HepG2 (cell line): Measurements from ENCODE around the gene HAX1. TPM values are rescaled to one million over a fixed set of nuclear protein-coding genes. Genes with fewer than 3 reads are reported as not detected.

Experiments used
- ATF1 ChIP-seq: IDR thresholded peaks from 2 replicates; pipeline ENCODE4 v1.6.1; 2016; ENCODE audit warnings: mild to moderate bottlenecking, control low read depth
- ATF6 ChIP-seq: sonication (generic); formaldehyde crosslinking; conservative IDR thresholded peaks from 2 replicates; pipeline ENCODE4 v1.4.0; 2020; ENCODE audit warnings: missing genetic modification reagents
- EP300 ChIP-seq, 3 experiments: sonication (generic) in 1 of 3; formaldehyde crosslinking in 1 of 3; IDR thresholded peaks; 2 replicates each; pipeline versions ENCODE4 v1.5.1 to v1.6.1; 2011 to 2020; ENCODE audit warnings: low read depth in 2 of 3, low read length in 2 of 3, borderline replicate concordance in 1 of 3, improper control_type of control experiment in 1 of 3, mild to moderate bottlenecking in 1 of 3, missing genetic modification reagents in 1 of 3, moderate library complexity in 1 of 3
- HNF4G ChIP-seq, 2 experiments: sonication (generic) in 1 of 2; formaldehyde crosslinking in 1 of 2; IDR thresholded peaks; 2 replicates each; pipeline versions ENCODE4 v1.4.0 to v1.6.1; 2011 to 2020; ENCODE audit warnings: borderline replicate concordance in 2 of 2, low read depth in 2 of 2, mild to moderate bottlenecking in 2 of 2, low read length in 1 of 2, missing genetic modification reagents in 1 of 2, moderate library complexity in 1 of 2
- KDM6A ChIP-seq: IDR thresholded peaks from 2 replicates; pipeline ENCODE4 v1.6.1; 2016; ENCODE audit warnings: low read depth
- MIXL1 ChIP-seq: IDR thresholded peaks from 2 replicates; pipeline ENCODE4 v1.6.1; 2016
- MTERF4 ChIP-seq: sonication (generic); formaldehyde crosslinking; IDR thresholded peaks from 2 replicates; pipeline ENCODE4 v1.8.0; 2023; ENCODE audit warnings: mild to moderate bottlenecking, missing genetic modification reagents
- NFKBIZ ChIP-seq: IDR thresholded peaks from 2 replicates; pipeline ENCODE4 v1.6.1; 2018; ENCODE audit warnings: missing genetic modification reagents, missing compliant biosample characterization
- POGK ChIP-seq: sonication (generic); formaldehyde crosslinking; conservative IDR thresholded peaks from 2 replicates; pipeline ENCODE4 v1.8.0; 2022; ENCODE audit warnings: mild to moderate bottlenecking, moderate library complexity, missing genetic modification reagents
- SIN3B ChIP-seq: fragments of 150-350 bp; IDR thresholded peaks from 2 replicates; pipeline ENCODE4 v1.6.1; 2014; ENCODE audit warnings: low read length
- SOX13 ChIP-seq, 3 experiments: fragments of 450-650 bp in 1 of 3; sonication (generic) in 1 of 3; formaldehyde crosslinking in 1 of 3; IDR thresholded peaks in 2 of 3; conservative IDR thresholded peaks in 1 of 3; 2 replicates each; pipeline versions ENCODE4 v1.5.0 to v1.6.1; 2016 to 2020; ENCODE audit warnings: antibody characterized with exemption in 1 of 3, mild to moderate bottlenecking in 1 of 3, missing compliant biosample characterization in 1 of 3, missing genetic modification reagents in 1 of 3, moderate library complexity in 1 of 3
- SOX5 ChIP-seq: IDR thresholded peaks from 2 replicates; pipeline ENCODE4 v1.6.1; 2016; ENCODE audit warnings: borderline replicate concordance
- YEATS2 ChIP-seq: sonication (generic); formaldehyde crosslinking; IDR thresholded peaks from 2 replicates; pipeline ENCODE4 v1.4.0; 2020; ENCODE audit warnings: missing genetic modification reagents, borderline replicate concordance
- ZNF10 ChIP-seq: sonication (generic); formaldehyde crosslinking; IDR thresholded peaks from 2 replicates; pipeline ENCODE4 v1.4.0; 2020; ENCODE audit warnings: mild to moderate bottlenecking, low read depth, missing genetic modification reagents, borderline replicate concordance
- ZNF670 ChIP-seq: sonication (generic); formaldehyde crosslinking; IDR thresholded peaks from 2 replicates; pipeline ENCODE4 v1.8.0; 2022; ENCODE audit warnings: mild to moderate bottlenecking, missing genetic modification reagents, borderline replicate concordance
- ZNF891 ChIP-seq: sonication (generic); formaldehyde crosslinking; IDR thresholded peaks from 2 replicates; pipeline ENCODE4 v1.5.0; 2020; ENCODE audit warnings: mild to moderate bottlenecking, missing genetic modification reagents
- polyA plus RNA-seq, 8 experiments: library from polyadenylated mRNA; depleted of rRNA in 3 of 8; stranded (reverse) in 7 of 8; unstranded in 1 of 8; fragments of >200 nt; fragmentation: Illumina TruSeq in 4 of 8; extraction: Trizol in 4 of 8; gene quantifications; 2 replicates each; pipeline versions ENCODE4 v1.2.1 to v1.2.3, GENCODE V29; 2011 to 2016; ENCODE audit warnings: low read depth in 4 of 8, missing spikeins in 1 of 8, mixed read lengths in 1 of 8; ENCODE audit not compliant: insufficient read depth in 1 of 8
- total RNA-seq, 5 experiments: library from RNA; depleted of rRNA; stranded (reverse); fragments of >200 nt; fragmentation: Illumina TruSeq; extraction: Trizol; gene quantifications; 2 replicates each; pipeline ENCODE4 v1.2.3, GENCODE V29; 2016; ENCODE audit warnings: low read depth in 1 of 5
- TF ChIP-seq, protein P1 (sequence below): sonication (generic); formaldehyde crosslinking; IDR thresholded peaks from 2 replicates; pipeline ENCODE4 v1.5.0; 2020; ENCODE audit warnings: mild to moderate bottlenecking, missing genetic modification reagents
- TF ChIP-seq, protein P2 (sequence below): IDR thresholded peaks from 2 replicates; pipeline ENCODE4 v1.6.1; 2012; ENCODE audit warnings: inconsistent platforms

Gene HAX1
- total and polyA plus RNA-seq, 2 of the 13 experiments (the other 11 are each of a cell fraction or from before 2014, with no cell fraction given), result 89.2 to 128 TPM

DNA sequence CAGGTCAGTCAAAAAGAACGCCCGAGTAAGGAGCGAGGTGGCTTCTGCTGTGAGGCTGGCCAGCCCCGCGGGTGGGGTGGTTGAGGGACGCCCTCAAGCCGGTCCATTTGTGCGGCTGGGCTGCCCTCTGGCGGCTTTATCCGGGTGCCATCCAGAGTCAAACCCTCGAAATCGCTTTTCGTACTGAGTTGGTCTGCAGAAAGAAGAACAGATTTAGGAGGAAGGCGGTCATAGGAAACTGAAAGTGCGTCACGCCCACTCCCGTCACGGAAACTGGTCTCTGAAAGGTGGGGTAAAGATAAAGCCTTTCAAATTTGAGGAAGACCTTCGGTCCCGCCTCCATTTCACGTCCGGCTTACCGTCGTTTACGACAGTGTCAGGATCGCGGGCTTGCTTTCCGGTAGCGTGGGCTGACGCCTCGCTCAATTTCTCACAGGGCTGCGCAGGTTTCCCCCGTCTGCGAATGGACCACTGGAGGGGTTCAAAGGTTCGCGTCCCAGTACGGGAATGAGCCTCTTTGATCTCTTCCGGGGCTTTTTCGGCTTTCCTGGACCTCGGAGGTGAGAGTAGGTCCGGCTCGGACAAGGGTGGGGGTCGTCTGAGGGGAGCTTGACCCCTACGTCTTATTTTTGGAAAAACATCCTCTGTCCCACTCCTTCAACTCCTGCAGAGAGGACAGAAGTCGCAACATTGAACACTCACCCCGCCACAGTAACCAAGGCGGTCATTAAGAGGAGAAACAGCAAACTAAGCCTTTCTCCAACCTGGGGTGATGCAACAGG, at the start of gene HAX1 (continued):
- peak; percentile 28; the same call in 1 of the 2 replicates for TF ChIP-seq ZNF670 (CRISPR knock-in tag)
- 0 out of 2 replicates have a peak, but pooled peaks have one; percentile 47 for TF ChIP-seq SOX5 (CRISPR knock-in tag)
- TF ChIP-seq HNF4G (IDR thresholded peaks at IDR 0.05; ENCODE audit: borderline replicate concordance, low read depth, low read length), result peak; percentile 42; the same call in 1 of the 2 replicates
- TF ChIP-seq HNF4G (CRISPR knock-in tag; IDR thresholded peaks at IDR 0.05; ENCODE audit: borderline replicate concordance, low read depth), result no peak; the same call in 1 of the 2 replicates
- peak; percentile 65; the same call in 1 of the 2 replicates for TF ChIP-seq POGK
- TF ChIP-seq ATF1 (CRISPR knock-in tag), result peak; percentile 84
- TF ChIP-seq MIXL1 (CRISPR knock-in tag), result peak; percentile 9; the same call in 1 of the 2 replicates
- TF ChIP-seq SIN3B, result peak; percentile 99
- TF ChIP-seq SOX13 (IDR thresholded peaks at IDR 0.05), result no peak
- peak in 1 of 2 experiments; percentile 50; a peak in 1 of 4 replicates for TF ChIP-seq SOX13 (CRISPR knock-in tag; conservative IDR thresholded peaks at IDR 0.05 in 1 of 2, IDR thresholded peaks at IDR 0.05 in 1 of 2)
- no peak for TF ChIP-seq KDM6A (CRISPR knock-in tag)
- TF ChIP-seq ZNF10 (CRISPR knock-in tag), result no peak
- TF ChIP-seq MTERF4 (CRISPR knock-in tag), result peak; percentile 42; the same call in 1 of the 2 replicates
- TF ChIP-seq ATF6, result 0 out of 2 replicates have a peak, but pooled peaks have one; percentile 32
- TF ChIP-seq, protein P1, sequence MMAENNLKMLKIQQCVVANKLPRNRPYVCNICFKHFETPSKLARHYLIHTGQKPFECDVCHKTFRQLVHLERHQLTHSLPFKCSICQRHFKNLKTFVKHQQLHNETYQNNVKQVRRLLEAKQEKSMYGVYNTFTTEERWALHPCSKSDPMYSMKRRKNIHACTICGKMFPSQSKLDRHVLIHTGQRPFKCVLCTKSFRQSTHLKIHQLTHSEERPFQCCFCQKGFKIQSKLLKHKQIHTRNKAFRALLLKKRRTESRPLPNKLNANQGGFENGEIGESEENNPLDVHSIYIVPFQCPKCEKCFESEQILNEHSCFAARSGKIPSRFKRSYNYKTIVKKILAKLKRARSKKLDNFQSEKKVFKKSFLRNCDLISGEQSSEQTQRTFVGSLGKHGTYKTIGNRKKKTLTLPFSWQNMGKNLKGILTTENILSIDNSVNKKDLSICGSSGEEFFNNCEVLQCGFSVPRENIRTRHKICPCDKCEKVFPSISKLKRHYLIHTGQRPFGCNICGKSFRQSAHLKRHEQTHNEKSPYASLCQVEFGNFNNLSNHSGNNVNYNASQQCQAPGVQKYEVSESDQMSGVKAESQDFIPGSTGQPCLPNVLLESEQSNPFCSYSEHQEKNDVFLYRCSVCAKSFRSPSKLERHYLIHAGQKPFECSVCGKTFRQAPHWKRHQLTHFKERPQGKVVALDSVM, result 0 out of 2 replicates have a peak, but pooled peaks have one; percentile 43
- TF ChIP-seq, protein P2, sequence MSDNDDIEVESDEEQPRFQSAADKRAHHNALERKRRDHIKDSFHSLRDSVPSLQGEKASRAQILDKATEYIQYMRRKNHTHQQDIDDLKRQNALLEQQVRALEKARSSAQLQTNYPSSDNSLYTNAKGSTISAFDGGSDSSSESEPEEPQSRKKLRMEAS, result peak; percentile 50; the same call in 1 of the 2 replicates
- peak; percentile 82; the same call in 1 of the 2 replicates for TF ChIP-seq YEATS2 (CRISPR knock-in tag)
- TF ChIP-seq ZNF891 (CRISPR knock-in tag), result peak; percentile 73; the same call in 1 of the 2 replicates
- TF ChIP-seq EP300 (IDR thresholded peaks at IDR 0.05; ENCODE audit: low read depth in 2 of 2, low read length in 2 of 2), result peak in 1 of 2 experiments; percentile 23; a peak in 2 of 4 replicates
- no peak for TF ChIP-seq EP300 (CRISPR knock-in tag; IDR thresholded peaks at IDR 0.05; ENCODE audit: borderline replicate concordance)
- no peak for TF ChIP-seq NFKBIZ (CRISPR knock-in tag)
